HEK293 (cell line): ENCODE data around the gene ASIC1.

ENCODE experiments used
- BCL11A ChIP-seq: fragments of 450-650 bp; formaldehyde crosslinking; IDR thresholded peaks from 2 replicates; pipeline ENCODE4 v1.5.1; 2016; ENCODE audit warnings: low read depth, missing biosample characterization, missing genetic modification characterization
- CTCF ChIP-seq: fragments of 450-650 bp; formaldehyde crosslinking; IDR thresholded peaks from 2 replicates; pipeline ENCODE4 v1.5.1; 2016; ENCODE audit warnings: missing biosample characterization, missing genetic modification characterization
- HOXD13 ChIP-seq: sonication (generic); formaldehyde crosslinking; IDR thresholded peaks from 2 replicates; pipeline ENCODE4 v1.8.0; 2022; ENCODE audit warnings: missing genetic modification reagents, borderline replicate concordance
- ZNF24 ChIP-seq: fragments of 450-650 bp; formaldehyde crosslinking; IDR thresholded peaks from 2 replicates; pipeline ENCODE4 v1.5.1; 2016; ENCODE audit warnings: missing biosample characterization, missing genetic modification characterization
- ZNF302 ChIP-seq: fragments of 450-650 bp; formaldehyde crosslinking; IDR thresholded peaks from 2 replicates; pipeline ENCODE4 v1.5.1; 2016; ENCODE audit warnings: missing biosample characterization, missing genetic modification characterization, low read depth
- ZNF704 ChIP-seq: fragments of 450-650 bp; formaldehyde crosslinking; IDR thresholded peaks from 2 replicates; pipeline ENCODE4 v1.5.1; 2016; ENCODE audit warnings: missing biosample characterization, missing genetic modification characterization

GRCh38 chr12:50062728-50063460 is 5.5 kb downstream of the ASIC1 start:
- TF ChIP-seq ZNF704 (no peak), CTCF (tag by site-specific recombination) (no peak), ZNF24 (no peak), BCL11A (no peak), ZNF302 (tag by site-specific recombination) (no peak), HOXD13 (CRISPR knock-in tag) (no peak)
